Immature natural killer cell (primary cell): ENCODE results near the gene JMY. TPM values are rescaled to one million over a fixed set of nuclear protein-coding genes. Genes with fewer than 3 reads are reported as not detected.

Experiments
- DNase-seq, 3 donors: peaks; one replicate each; pipeline ENCODE4 v3.0.0; 2022; ENCODE audit warnings: mixed read lengths in 1 of 3
- H3K27ac Mint-ChIP-seq, 6 donors: one replicate each; pipeline ENCODE4 v1.8.0; 2020; ENCODE audit warnings: mixed read lengths in 6 of 6, mild to moderate bottlenecking in 5 of 6, inconsistent platforms in 4 of 6, moderate library complexity in 3 of 6
- H3K27me3 Mint-ChIP-seq, 3 donors: one replicate each; pipeline ENCODE4 v1.8.0; 2020 to 2021; ENCODE audit warnings: low read depth in 3 of 3, mild to moderate bottlenecking in 3 of 3, mixed read lengths in 3 of 3, moderate library complexity in 3 of 3, inconsistent platforms in 1 of 3
- H3K36me3 Mint-ChIP-seq, 3 donors: one replicate each; pipeline ENCODE4 v1.8.0; 2020; ENCODE audit warnings: mixed read lengths in 3 of 3, inconsistent platforms in 2 of 3, mild to moderate bottlenecking in 2 of 3
- H3K4me1 Mint-ChIP-seq, 2 donors: one replicate each; pipeline ENCODE4 v1.8.0; 2020; ENCODE audit warnings: inconsistent platforms in 2 of 2, mild to moderate bottlenecking in 2 of 2, mixed read lengths in 2 of 2, moderate library complexity in 1 of 2
- H3K4me3 Mint-ChIP-seq, 5 donors: one replicate each; pipeline ENCODE4 v1.8.0; 2020; ENCODE audit warnings: mild to moderate bottlenecking in 5 of 5, mixed read lengths in 5 of 5, inconsistent platforms in 3 of 5, moderate library complexity in 3 of 5
- H3K9me3 Mint-ChIP-seq, 6 donors: one replicate each; pipeline ENCODE4 v1.8.0; 2020; ENCODE audit warnings: mild to moderate bottlenecking in 6 of 6, mixed read lengths in 6 of 6, inconsistent platforms in 4 of 6, moderate library complexity in 3 of 6
- polyA plus RNA-seq, 3 donors: library from polyadenylated mRNA; unstranded; fragments of 300-500 nt; fragmentation: Illumina TruSeq; gene quantifications; one replicate each; pipeline ENCODE4 v1.2.3, GENCODE V29; 2021

Gene JMY
- polyA plus RNA-seq, 3 donors from 2014 or later: 2.9 to 6.7 (median 4.3) TPM

DNA sequence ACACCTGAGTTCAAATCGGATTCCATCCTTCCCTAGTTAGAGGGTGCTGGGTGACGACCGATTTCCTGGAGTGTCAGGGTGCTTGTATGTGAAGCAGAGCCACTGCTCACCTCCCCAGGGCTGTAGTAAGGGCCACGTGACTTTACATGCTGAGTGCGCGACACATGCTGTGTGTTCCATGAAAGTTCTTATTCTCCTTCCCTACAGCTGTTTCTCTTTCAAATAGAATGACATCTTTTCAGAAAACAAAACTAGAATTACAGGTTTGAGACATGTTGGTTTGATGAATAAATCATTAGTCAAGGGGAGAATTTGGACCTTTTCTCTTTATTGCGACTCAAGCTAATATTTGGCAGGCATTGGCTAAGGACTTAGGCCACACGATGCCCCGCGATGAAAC is 113.1 kb downstream of the JMY start:
- no peak for DNase-seq
- Mint-ChIP-seq H3K9me3 (peaks cover 0 to 3% (median 0%) of the 10 kb centered on the region in 6 donors), H3K4me1 (no peaks in the 10 kb centered on the region), H3K27me3 (peaks cover 0 to 5% (median 2%) of the 10 kb centered on the region in 3 donors), H3K4me3 (no peak overlapping the region), H3K36me3 (no peaks in the 10 kb centered on the region), H3K27ac (no peak overlapping the region)

DNA sequence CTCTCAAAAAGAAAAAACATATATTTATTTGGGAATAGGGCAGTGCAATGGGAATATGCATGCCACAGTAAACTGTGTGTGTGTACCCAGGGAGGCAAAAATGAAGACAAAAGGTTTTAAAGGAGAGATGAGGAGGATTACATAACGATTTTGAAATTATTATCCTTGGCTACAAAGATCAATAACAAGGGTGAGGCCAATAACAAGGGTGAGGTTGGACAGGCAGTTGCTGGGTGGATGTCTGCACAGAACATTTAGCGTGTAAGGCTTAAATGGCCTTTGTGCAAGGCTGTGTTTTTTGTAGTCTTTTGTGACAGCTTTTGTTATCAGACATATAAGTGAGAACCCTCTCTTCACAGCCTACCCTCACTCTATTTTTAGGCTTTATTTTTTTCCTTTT is 114.0 kb downstream of the JMY start:
- no peaks in the 10 kb centered on the region for H3K4me1 Mint-ChIP-seq
- no peak for DNase-seq
- peaks cover 0 to 5% (median 2%) of the 10 kb centered on the region in 3 donors for H3K27me3 Mint-ChIP-seq
- no peak overlapping the region for H3K4me3 Mint-ChIP-seq
- H3K36me3 Mint-ChIP-seq: no peaks in the 10 kb centered on the region
- no peak overlapping the region for H3K27ac Mint-ChIP-seq
- H3K9me3 Mint-ChIP-seq: peaks cover 0 to 3% (median 0%) of the 10 kb centered on the region in 6 donors

DNA sequence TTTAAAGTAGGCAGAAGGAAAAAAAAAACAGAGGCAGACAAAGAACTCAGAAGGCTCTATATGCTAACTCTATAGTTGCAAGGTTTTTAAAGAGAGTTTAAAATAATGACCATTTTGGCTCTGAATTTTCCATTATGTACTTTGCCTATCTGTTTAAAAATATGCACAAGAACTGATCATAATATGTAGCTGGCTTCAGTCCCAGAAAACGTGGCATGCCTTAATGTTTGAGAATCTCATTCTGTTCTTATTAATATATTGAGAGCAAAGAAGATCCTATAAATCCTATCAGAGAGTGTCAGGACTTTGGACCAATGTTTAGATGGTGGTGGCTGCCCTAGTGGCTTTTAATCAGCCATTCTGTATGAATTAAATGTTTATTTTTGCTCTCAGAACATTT is 121.5 kb downstream of the JMY start:
- Mint-ChIP-seq H3K4me1 (no peaks in the 10 kb centered on the region), H3K27me3 (peaks cover 3 to 5% (median 4%) of the 10 kb centered on the region in 3 donors), H3K36me3 (no peaks in the 10 kb centered on the region), H3K27ac (no peak overlapping the region), H3K9me3 (peaks cover 0 to 2% (median 0%) of the 10 kb centered on the region in 6 donors), H3K4me3 (no peak overlapping the region)
- no peak for DNase-seq

Other genes with a start within 250 kb of the JMY start
- gene DMGDH, start 166.5 kb upstream of the JMY start, polyA plus RNA-seq: under 1 TPM in 1 of 3 donors, not detected in 2; 0.39 TPM
- gene BHMT2, start 166.4 kb upstream of the JMY start, polyA plus RNA-seq: not detected
- not detected for gene BHMT, start 124.3 kb upstream of the JMY start, polyA plus RNA-seq